ENCODE data around the gene MAT1A. TPM values are rescaled to one million over a fixed set of nuclear protein-coding genes. Genes with fewer than 3 reads are reported as not detected.

The MAT1A gene
- total RNA-seq, 1 donor from 2014 or later, result 0.69 TPM

DNA sequence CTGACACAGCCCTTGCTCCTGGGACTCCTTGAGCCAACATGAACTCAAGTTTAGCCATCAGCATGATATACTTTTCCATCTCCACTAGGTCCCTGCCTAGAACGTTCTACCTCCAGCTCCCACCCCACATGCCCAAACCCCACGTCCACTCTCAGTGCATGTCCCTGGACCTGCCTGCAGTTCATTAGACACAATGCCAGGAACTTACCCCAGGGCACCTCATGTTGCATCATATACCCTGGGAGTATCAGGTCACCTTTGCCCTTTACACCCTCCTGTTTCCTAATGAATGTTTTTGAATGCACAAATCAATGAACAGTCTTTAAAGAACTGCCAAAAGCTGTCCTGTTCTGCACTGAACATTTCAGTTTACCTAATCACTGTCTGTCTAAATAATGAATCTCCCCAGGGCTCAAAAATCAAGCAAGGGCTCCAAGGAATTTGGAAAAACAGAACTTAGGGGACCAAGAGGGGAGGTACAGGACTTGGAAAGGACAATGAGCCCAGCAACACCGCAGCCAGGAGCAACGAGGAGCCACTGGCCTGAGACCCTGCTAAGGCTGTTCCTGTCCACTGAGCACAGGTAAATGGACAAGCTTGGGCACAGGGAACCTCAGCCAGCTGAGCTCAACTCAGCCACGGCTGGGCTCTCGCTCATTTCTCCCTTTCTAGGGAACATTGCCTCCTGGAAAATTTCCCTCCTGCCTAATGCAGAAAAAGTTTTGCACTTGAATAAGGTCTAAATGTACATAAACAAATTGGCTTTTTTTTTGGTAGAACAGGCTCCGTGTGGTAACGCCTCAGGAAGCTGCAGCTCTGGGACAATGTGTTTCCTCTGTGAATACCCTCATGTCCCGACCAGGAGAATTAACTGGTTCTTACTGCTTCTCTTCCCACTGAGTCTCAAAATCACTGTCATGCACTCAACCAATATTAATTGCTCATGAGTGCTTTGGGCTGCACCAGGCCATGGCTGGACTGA, 7.4 kb downstream of the MAT1A start:
- Histone ChIP-seq H3K4me3 (no peak overlapping the region), H3K36me3 (no peaks in the 10 kb centered on the region), H3K27me3 (no peaks in the 10 kb centered on the region), H3K9me3 (no peaks in the 10 kb centered on the region), H3K27ac (no peak overlapping the region), H3K4me1 (no peaks in the 10 kb centered on the region)
- TF ChIP-seq, protein P1, sequence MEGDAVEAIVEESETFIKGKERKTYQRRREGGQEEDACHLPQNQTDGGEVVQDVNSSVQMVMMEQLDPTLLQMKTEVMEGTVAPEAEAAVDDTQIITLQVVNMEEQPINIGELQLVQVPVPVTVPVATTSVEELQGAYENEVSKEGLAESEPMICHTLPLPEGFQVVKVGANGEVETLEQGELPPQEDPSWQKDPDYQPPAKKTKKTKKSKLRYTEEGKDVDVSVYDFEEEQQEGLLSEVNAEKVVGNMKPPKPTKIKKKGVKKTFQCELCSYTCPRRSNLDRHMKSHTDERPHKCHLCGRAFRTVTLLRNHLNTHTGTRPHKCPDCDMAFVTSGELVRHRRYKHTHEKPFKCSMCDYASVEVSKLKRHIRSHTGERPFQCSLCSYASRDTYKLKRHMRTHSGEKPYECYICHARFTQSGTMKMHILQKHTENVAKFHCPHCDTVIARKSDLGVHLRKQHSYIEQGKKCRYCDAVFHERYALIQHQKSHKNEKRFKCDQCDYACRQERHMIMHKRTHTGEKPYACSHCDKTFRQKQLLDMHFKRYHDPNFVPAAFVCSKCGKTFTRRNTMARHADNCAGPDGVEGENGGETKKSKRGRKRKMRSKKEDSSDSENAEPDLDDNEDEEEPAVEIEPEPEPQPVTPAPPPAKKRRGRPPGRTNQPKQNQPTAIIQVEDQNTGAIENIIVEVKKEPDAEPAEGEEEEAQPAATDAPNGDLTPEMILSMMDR (IDR thresholded peaks at IDR 0.05), result no peak
- intact Hi-C loops (cut with DNase I), result no loop called here
- ATAC-seq, result no peak
- no peak for DNase-seq

GRCh38 chr10:80281292-80281691, 8.2 kb downstream of the MAT1A start:
- no peaks in the 10 kb centered on the region for H3K4me1 ChIP-seq
- H3K27ac ChIP-seq, result no peak overlapping the region
- TF ChIP-seq, protein P1 (IDR thresholded peaks at IDR 0.05), result no peak
- intact Hi-C loops (cut with DNase I), result no loop called here
- ATAC-seq (no peak), DNase-seq (no peak)
- no peaks in the 10 kb centered on the region for H3K36me3 ChIP-seq
- no peaks in the 10 kb centered on the region for H3K9me3 ChIP-seq
- H3K4me3 ChIP-seq, result no peak overlapping the region
- no peaks in the 10 kb centered on the region for H3K27me3 ChIP-seq

GRCh38 chr10:80280071-80280800, 9.2 kb downstream of the MAT1A start:
- H3K4me3 ChIP-seq, result no peak overlapping the region
- H3K36me3 ChIP-seq, result no peaks in the 10 kb centered on the region
- H3K27ac ChIP-seq, result no peak overlapping the region
- no peak for DNase-seq
- no peaks in the 10 kb centered on the region for H3K27me3 ChIP-seq
- TF ChIP-seq, protein P1 (IDR thresholded peaks at IDR 0.05), result no peak
- intact Hi-C loops (cut with DNase I), result no loop called here
- H3K9me3 ChIP-seq, result no peaks in the 10 kb centered on the region
- no peaks in the 10 kb centered on the region for H3K4me1 ChIP-seq
- ATAC-seq, result no peak

- no peak for ATAC-seq
- no peak overlapping the region for H3K27ac ChIP-seq
- H3K4me3 ChIP-seq, result no peak overlapping the region
- H3K27me3 ChIP-seq, result no peaks in the 10 kb centered on the region
- DNase-seq, result no peak
- intact Hi-C loops (cut with DNase I), result no loop called here
- H3K36me3 ChIP-seq, result no peaks in the 10 kb centered on the region
- TF ChIP-seq, protein P1 (IDR thresholded peaks at IDR 0.05), result no peak
- H3K4me1 ChIP-seq, result no peaks in the 10 kb centered on the region
- H3K9me3 ChIP-seq, result no peaks in the 10 kb centered on the region
Observed at GRCh38 chr10:80279146-80279545, 10.3 kb downstream of the MAT1A start.

DNA sequence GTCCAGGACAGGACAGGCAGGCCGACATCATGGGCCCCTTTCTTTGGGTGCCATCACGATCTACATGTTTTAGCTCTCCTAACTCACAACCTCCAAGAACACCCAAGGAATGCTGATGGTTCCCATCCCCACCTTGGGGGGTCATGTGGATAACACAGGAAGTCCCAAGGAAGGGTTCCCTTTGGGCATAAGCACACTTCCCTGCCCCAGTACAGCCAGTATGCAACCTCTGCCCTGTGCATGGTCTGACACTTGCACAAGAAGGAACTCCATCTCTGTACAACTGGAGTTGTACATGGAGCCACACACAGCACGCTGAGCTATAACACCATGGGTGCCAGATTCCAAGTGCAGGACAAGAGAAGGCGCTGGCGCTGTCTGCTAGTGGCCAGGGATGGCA, 11.0 kb downstream of the MAT1A start:
- DNase-seq (no peak), ATAC-seq (no peak)
- Histone ChIP-seq H3K4me1 (no peaks in the 10 kb centered on the region), H3K36me3 (no peaks in the 10 kb centered on the region), H3K4me3 (no peak overlapping the region), H3K27me3 (no peaks in the 10 kb centered on the region), H3K9me3 (no peaks in the 10 kb centered on the region), H3K27ac (no peak overlapping the region)
- TF ChIP-seq, protein P1 (IDR thresholded peaks at IDR 0.05), result no peak
- intact Hi-C loops (cut with DNase I), result no loop called here
